ENCODE data around the gene SCAMP5.

The SCAMP5 gene

GRCh38 chr15:75016431-75016830 is 21.1 kb downstream of the SCAMP5 start:
- TF ChIP-seq CTCF (IDR thresholded peaks at IDR 0.05; ENCODE audit: insufficient read depth, low read depth, low read length, missing control alignments) = no peak
- no peak overlapping the region for H3K4me3 ChIP-seq (ENCODE audit: low read length)
- no peak for DNase-seq (ENCODE audit: low read depth)

GRCh38 chr15:75019916-75020315 is 24.6 kb downstream of the SCAMP5 start:
- no peak overlapping the region for H3K4me3 ChIP-seq (ENCODE audit: low read length)
- no peak for DNase-seq (ENCODE audit: low read depth)
- no peak for TF ChIP-seq CTCF (IDR thresholded peaks at IDR 0.05; ENCODE audit: insufficient read depth, low read depth, low read length, missing control alignments)

GRCh38 chr15:75021341-75021740 is 26.0 kb downstream of the SCAMP5 start:
- TF ChIP-seq CTCF (IDR thresholded peaks at IDR 0.05; ENCODE audit: insufficient read depth, low read depth, low read length, missing control alignments) = no peak
- H3K4me3 ChIP-seq (ENCODE audit: low read length) = no peak overlapping the region
- DNase-seq (ENCODE audit: low read depth) = no peak

GRCh38 chr15:75022783-75023180 is 27.4 kb downstream of the SCAMP5 start:
- DNase-seq (ENCODE audit: low read depth) = no peak
- no peak overlapping the region for H3K4me3 ChIP-seq (ENCODE audit: low read length)
- TF ChIP-seq CTCF (IDR thresholded peaks at IDR 0.05; ENCODE audit: insufficient read depth, low read depth, low read length, missing control alignments) = no peak

- TF ChIP-seq CTCF (IDR thresholded peaks at IDR 0.05; ENCODE audit: insufficient read depth, low read depth, low read length, missing control alignments) = no peak
- DNase-seq (ENCODE audit: low read depth) = peak; percentile 95
Observed at GRCh38 chr15:75023181-75023871, 28.0 kb downstream of the SCAMP5 start, which contains the start of gene PPCDC. PPCDC (plus strand) TSS chr15:75023590; CDS start chr15:75028319, 4,729 bp downstream.

GRCh38 chr15:75023872-75024636 is 28.7 kb downstream of the SCAMP5 start:
- DNase-seq (ENCODE audit: low read depth) = peak; percentile 25
- peak overlapping the region; percentile 98 for H3K4me3 ChIP-seq (ENCODE audit: low read length)
- no peak for TF ChIP-seq CTCF (IDR thresholded peaks at IDR 0.05; ENCODE audit: insufficient read depth, low read depth, low read length, missing control alignments)

More at GRCh38 chr15:75023181-75023871, 28.0 kb downstream of the SCAMP5 start, which contains the start of gene PPCDC:
- peak within 1 kb of the TSS; percentile 98 for H3K4me3 ChIP-seq (ENCODE audit: low read length)

Measured in epithelial cell of esophagus (primary cell).